Natural killer cell (primary cell): ENCODE measurements around the gene LRCH1. TPM values are rescaled to one million over a fixed set of nuclear protein-coding genes. Genes with fewer than 3 reads are reported as not detected.

Experiments
- ATAC-seq, 3 donors: fragments of 150-1000 bp in 2 of 3; fragments of 200-7000 bp in 1 of 3; cut with Tn5 transposase; 1 replicate in 1 of 3; 2 replicates in 2 of 3; pipeline ENCODE4 v1.10.0; 2021; ENCODE audit warnings: mild to moderate bottlenecking in 2 of 3, moderate library complexity in 2 of 3
- DNase-seq, 2 donors: peaks; one replicate each; pipeline versions ENCODE4 v3.0.0 to v3.0.0-alpha.2; 2013 to 2021; ENCODE audit warnings: mixed read lengths in 1 of 2
- H3K27ac ChIP-seq: one replicate; pipeline ENCODE4 v1.5.1; 2013; ENCODE audit warnings: mild to moderate bottlenecking, low read length
- H3K27me3 ChIP-seq: one replicate; pipeline ENCODE4 v1.6.1; 2013; ENCODE audit warnings: low read length; ENCODE audit not compliant: control insufficient read depth, insufficient read depth
- H3K36me3 ChIP-seq: one replicate; pipeline ENCODE4 v1.6.1; 2013; ENCODE audit warnings: low read length; ENCODE audit not compliant: control insufficient read depth, insufficient read depth
- H3K4me1 ChIP-seq: one replicate; pipeline ENCODE4 v1.6.1; 2013; ENCODE audit warnings: low read length; ENCODE audit not compliant: control insufficient read depth, insufficient read depth
- H3K4me3 ChIP-seq: one replicate; pipeline ENCODE4 v1.5.1; 2013; ENCODE audit warnings: low read length
- H3K9me3 ChIP-seq: one replicate; pipeline ENCODE4 v1.6.1; 2013; ENCODE audit warnings: low read length; ENCODE audit not compliant: control insufficient read depth, insufficient read depth
- H3K27ac Mint-ChIP-seq, 2 donors: one replicate each; pipeline ENCODE4 v1.8.0; 2022; ENCODE audit warnings: mild to moderate bottlenecking in 2 of 2, mixed read lengths in 2 of 2, moderate library complexity in 1 of 2
- H3K27me3 Mint-ChIP-seq, 2 donors: one replicate each; pipeline ENCODE4 v1.8.0; 2022; ENCODE audit warnings: low read depth in 2 of 2, mixed read lengths in 2 of 2
- H3K36me3 Mint-ChIP-seq: one replicate; pipeline ENCODE4 v1.8.0; 2022; ENCODE audit warnings: mixed read lengths
- H3K4me1 Mint-ChIP-seq, 2 donors: one replicate each; pipeline ENCODE4 v1.8.0; 2022; ENCODE audit warnings: mixed read lengths in 2 of 2
- H3K4me3 Mint-ChIP-seq: one replicate; pipeline ENCODE4 v1.8.0; 2022; ENCODE audit warnings: mild to moderate bottlenecking, moderate library complexity, mixed read lengths
- H3K9me3 Mint-ChIP-seq, 2 donors: one replicate each; pipeline ENCODE4 v1.8.0; 2022; ENCODE audit warnings: mixed read lengths in 2 of 2
- CTCF ChIP-seq: fragments of 200-600 bp; IDR thresholded peaks from one replicate; pipeline ENCODE4 v1.8.0; 2022; ENCODE audit warnings: antibody characterized with exemption
- WGBS: methylation state at CpG from one replicate; pipeline ENCODE4 v1.1.7; 2013; ENCODE audit warnings: missing lambda C conversion rate; ENCODE audit not compliant: insufficient coverage; 5-methylcytosine and 5-hydroxymethylcytosine counted together
- intact Hi-C: fragments of 100-400 bp; cut with micrococcal nuclease; formaldehyde crosslinking; loops from one replicate; pipeline ENCODE4 v1.14.2; 2022
- total RNA-seq, 4 donors: library from RNA; stranded (reverse); fragments of 120-200 nt in 1 of 4; gene quantifications; one replicate each; pipeline versions ENCODE4 v1.2.3 to v1.2.4, GENCODE V29; 2013 to 2022

LRCH1 gene
- total RNA-seq, 3 donors from 2014 or later (not counting 1 experiment from before 2014, with no cell fraction given) = 23.7 to 32.2 (median 29.6) TPM

GRCh38 chr13:46663206-46664037 is 110.5 kb downstream of the LRCH1 start:
- H3K4me1 Mint-ChIP-seq = peaks cover 56 to 58% of the 10 kb centered on the region in 2 donors
- H3K36me3 Mint-ChIP-seq = no peaks in the 10 kb centered on the region
- no peak overlapping the region for H3K4me3 Mint-ChIP-seq
- ATAC-seq (no peak), DNase-seq (no peak)
- Histone ChIP-seq H3K4me1 (peaks cover 19% of the 10 kb centered on the region), H3K27ac (no peak overlapping the region), H3K9me3 (no peaks in the 10 kb centered on the region), H3K36me3 (no peaks in the 10 kb centered on the region), H3K4me3 (no peak overlapping the region), H3K27me3 (no peaks in the 10 kb centered on the region)
- H3K9me3 Mint-ChIP-seq = no peaks in the 10 kb centered on the region
- intact Hi-C loops = loop anchor here (2.0 kb wide), 1 partner anchor 15 kb away; no protein-coding TSS in a partner anchor
- WGBS = 84% methylated on average over 3 of the region's 3 CpGs
- no peaks in the 10 kb centered on the region for H3K27me3 Mint-ChIP-seq
- peak overlapping the region; percentile 82 to 95 for H3K27ac Mint-ChIP-seq
- TF ChIP-seq CTCF = no peak

GRCh38 chr13:46664195-46664594 is 111.2 kb downstream of the LRCH1 start:
- peak; percentile 11 to 56 (median 31) for ATAC-seq
- no peak overlapping the region for H3K27ac ChIP-seq
- H3K36me3 Mint-ChIP-seq = no peaks in the 10 kb centered on the region
- H3K27me3 ChIP-seq = no peaks in the 10 kb centered on the region
- H3K9me3 Mint-ChIP-seq = no peaks in the 10 kb centered on the region
- H3K4me1 ChIP-seq = peaks cover 22% of the 10 kb centered on the region
- WGBS = 83% methylated on average over 1 of the region's 3 CpGs
- no peaks in the 10 kb centered on the region for H3K27me3 Mint-ChIP-seq
- no peaks in the 10 kb centered on the region for H3K9me3 ChIP-seq
- intact Hi-C loops = no loop called here
- H3K36me3 ChIP-seq = no peaks in the 10 kb centered on the region
- DNase-seq = no peak
- H3K4me3 ChIP-seq = no peak overlapping the region
- no peak for TF ChIP-seq CTCF
- peaks cover 64 to 66% of the 10 kb centered on the region in 2 donors for H3K4me1 Mint-ChIP-seq
- peak overlapping the region; percentile 82 to 95 for H3K27ac Mint-ChIP-seq
- H3K4me3 Mint-ChIP-seq = no peak overlapping the region

- no peaks in the 10 kb centered on the region for H3K36me3 ChIP-seq
- H3K4me3 Mint-ChIP-seq = peak overlapping the region; percentile 56
- peak overlapping the region; percentile 91 to 95 for H3K27ac Mint-ChIP-seq
- no peak for DNase-seq
- intact Hi-C loops = loop anchor here (5.0 kb wide), 2 partner anchors 33 to 87 kb away; no protein-coding TSS in a partner anchor
- no peaks in the 10 kb centered on the region for H3K9me3 ChIP-seq
- no peaks in the 10 kb centered on the region for H3K9me3 Mint-ChIP-seq
- H3K27me3 ChIP-seq = no peaks in the 10 kb centered on the region
- H3K27ac ChIP-seq = peak overlapping the region; percentile 62
- H3K4me3 ChIP-seq = no peak overlapping the region
- TF ChIP-seq CTCF = no peak
- H3K36me3 Mint-ChIP-seq = no peaks in the 10 kb centered on the region
- peaks cover 22% of the 10 kb centered on the region for H3K4me1 ChIP-seq
- H3K4me1 Mint-ChIP-seq = peaks cover 67 to 70% of the 10 kb centered on the region in 2 donors
- no peaks in the 10 kb centered on the region for H3K27me3 Mint-ChIP-seq
- no peak for ATAC-seq
These were observed 112.3 kb downstream of the LRCH1 start for GRCh38 chr13:46665248-46665632.
